ENCODE results near the gene PXK.

PXK gene

DNA sequence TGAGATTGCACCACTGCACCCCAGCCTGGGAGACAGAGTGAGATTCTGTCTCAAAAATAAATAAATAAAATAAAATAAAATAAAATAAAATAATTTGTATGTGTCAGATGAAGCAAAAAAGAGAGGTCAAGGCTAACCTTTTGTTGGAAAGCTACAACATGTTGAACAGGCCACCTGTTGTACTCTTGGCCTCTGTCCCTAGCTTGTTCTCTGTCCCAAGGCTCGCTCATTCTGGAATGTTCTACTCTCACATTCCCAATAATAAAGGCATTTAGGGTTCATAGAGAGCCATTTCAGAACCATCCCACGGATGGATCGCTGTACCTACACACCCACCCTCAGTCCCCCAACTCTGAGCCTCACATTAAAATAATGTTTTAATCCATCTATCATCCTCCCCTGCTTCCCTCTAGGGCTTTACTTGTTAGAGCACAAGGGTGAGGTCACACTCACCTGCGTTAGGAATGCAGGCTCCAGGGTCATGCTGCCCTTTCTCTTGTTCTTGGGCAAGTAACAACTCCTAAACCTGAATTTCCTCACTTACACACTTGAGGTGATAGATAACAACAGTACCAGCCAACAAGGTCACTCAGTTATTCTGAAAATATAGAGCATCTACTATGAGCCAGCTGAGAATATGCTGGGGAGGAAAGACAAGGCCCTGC is 134.3 kb downstream of the PXK start:
- DNase-seq (ENCODE audit: low read depth): no peak

DNA sequence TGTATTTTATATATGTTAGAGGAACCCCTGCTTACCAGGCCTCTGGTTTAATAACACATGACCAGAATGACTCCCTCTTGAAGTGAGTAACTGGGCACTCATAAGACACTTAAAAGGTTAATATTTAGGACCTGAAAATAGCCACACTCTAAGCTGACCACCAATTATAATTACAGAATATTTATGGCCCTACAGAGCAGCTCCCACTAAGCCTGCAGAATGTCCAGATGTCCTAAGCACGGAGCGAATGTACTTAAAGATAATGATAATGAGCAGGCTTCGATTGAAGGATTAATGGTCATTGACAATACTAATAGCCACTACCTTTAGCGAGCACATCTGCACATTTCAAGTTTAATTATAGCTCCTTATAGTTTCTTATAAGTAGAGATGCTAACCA is 136.4 kb downstream of the PXK start:
- no peak for DNase-seq (ENCODE audit: low read depth)

DNA sequence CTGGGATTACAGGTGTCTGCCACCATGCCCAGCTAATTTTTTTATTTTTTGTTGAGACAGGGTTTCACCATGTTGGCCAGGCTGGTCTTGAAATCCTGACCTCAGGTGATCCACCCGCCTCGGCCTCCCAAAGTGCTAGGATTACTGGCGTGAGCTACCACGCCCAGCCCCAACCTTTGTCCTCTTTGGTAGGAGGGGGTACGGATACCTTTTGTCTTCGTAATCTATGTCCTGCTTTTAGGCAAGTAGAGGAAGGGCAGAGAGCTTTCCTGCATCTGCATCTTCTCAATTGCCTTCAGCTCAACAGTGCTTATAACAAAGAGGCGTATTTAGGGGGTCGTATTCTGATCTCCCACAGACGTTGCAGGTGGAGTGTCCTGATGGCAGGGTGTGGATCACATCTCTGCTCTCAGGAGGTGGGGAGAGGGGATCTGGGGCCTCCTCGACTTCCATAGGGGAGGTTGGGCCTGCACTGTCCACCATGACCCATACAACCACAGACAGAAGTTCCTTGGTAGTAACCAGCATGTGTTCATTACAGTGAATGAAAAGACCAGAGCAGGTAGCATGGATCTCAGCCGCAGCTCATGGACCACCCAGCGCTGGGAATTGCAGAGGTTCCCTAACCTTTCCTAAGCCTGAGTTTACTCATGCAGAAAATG is 137.8 kb downstream of the PXK start:
- DNase-seq (ENCODE audit: low read depth): no peak

DNA sequence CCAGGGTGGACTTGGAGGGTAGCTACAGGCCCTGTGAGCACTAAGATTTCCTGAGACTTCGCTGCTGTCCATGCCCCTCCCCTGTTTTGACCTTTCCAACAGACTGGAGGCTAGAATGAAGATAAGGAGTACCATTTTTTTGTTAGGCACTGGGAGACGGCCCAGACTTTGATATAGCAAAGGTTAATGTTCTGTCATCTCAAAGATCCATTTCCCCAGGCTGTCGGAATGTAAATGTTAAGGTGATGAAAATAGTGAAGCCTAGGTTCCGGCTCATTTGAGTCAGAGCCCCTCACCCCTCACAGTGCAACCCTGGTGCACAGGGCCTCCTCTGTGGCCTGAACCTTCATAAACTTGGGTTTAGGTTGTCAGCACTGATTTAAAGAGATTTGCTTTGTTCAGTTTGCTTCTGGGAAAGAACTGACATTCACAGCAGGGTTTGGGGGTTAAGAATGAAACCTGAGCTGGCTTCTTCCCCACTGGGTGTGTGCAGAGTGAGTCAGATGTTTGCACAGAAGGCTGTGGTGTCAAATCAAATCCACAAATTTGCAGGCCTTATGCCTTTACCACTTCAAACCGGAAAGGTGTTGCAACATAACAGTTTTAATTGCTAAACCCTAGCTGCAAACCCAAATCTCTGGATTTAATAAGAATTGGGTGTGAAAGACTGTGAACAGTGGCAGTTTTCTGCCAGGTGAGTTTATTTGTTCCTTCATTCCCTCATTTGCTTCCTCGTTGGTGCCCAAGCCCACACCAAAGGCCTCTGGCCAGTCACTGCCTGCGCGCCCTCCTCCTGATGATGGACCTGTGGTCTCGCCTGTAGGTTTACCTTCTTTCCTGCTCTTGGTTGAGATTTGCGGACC is 138.6 kb downstream of the PXK start:
- no peak for DNase-seq (ENCODE audit: low read depth)

DNA sequence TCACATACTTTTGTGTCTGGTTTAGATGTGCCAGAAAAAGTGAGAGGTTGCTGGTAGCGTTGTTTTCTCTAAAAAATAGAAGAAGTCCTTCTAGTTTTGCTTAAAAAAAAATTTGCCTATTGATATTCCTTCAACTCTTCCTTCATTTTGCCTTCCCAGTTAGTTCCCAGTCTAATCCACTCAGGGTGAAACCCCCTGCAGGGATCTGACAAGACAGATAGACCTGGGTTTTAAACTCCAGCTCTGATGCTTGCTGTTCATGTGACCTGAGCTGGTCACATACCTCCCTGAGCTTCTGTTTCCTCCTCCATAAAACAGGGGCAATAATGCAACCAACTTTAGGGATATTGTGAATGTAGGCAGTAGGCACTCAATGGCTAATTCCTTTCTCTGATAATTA is 140.6 kb downstream of the PXK start:
- no peak for DNase-seq (ENCODE audit: low read depth)

DNA sequence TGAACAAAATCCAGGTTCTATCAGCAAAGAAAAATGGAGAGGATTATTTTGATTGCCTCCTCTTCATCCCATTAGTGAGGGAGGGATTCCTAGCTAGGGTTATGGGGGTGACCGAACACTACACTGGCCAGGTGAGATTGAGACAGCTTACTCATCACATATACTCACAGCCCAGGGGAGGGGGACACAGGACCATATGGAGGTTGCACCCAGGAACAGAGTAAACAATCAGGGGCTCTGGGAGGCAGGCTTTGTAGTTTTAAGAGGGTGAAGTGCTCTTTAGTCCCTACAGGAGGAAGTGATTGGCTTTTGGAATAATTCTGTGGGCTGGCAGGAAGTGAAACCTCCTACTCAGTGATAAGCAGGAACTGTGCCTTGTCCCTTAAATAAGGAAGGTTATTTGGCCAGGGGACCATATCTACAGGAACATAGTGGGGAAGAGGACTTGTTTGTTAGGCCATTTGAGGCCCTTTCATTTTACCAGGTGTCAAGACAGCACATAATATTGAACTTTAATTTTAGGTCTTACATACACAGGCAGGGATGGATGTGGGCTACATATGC is 141.7 kb downstream of the PXK start:
- DNase-seq (ENCODE audit: low read depth): no peak

DNA sequence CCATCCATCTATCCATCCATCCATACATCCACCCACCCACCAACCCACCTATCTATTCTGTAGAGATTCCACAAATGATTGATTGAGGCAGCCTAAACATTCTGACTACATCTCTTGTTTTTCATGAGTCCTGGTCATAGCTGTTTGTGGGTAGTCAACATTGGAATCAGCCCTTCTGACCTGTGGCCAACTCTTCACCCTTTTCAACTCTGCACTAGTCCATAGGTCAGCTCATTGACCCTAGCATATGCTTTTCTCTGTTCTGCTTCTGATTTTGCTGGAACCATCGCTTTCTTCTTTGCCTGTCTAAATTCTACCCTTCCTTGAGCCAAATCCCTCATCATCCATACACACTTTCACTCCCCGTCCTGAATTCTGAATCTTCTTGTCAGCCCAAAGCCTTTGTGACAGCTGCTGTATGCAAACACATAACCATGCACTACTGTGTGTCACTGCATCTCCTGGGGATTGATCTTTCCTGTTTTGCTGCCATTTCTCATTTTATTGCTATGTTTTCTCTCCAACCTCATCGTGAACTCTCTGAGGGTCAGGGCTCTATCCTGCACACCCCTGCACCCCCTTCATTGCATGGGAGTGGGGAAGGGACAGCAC is 142.4 kb downstream of the PXK start:
- no peak for DNase-seq (ENCODE audit: low read depth)
